ENCODE measurements around the gene SPTAN1. TPM values are rescaled to one million over a fixed set of nuclear protein-coding genes. Genes with fewer than 3 reads are reported as not detected.

SPTAN1 gene
- polyA plus RNA-seq, 2 of the 4 experiments (the other 2 are of a cell fraction): 104 to 122 TPM

DNA sequence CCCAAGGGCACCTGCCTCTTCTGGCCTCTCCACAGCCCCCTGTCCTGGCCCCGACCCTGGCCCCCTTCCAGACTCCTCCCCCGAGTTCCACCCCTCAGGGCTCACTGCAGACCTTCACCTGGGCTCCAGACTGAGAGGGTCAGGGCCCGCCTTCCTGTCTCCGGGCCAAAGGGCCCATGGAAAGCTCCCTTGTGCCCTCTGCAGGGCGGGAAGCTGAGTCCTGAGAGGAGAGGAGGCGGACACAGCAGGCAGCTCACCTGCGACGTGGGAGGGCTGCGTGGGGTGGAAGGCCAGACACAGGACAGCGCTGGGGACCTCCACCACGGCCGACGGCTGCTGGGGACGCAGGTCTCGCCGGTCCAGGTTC lies 83.6 kb downstream of the SPTAN1 start (continued):
- TF ChIP-seq, protein P1, sequence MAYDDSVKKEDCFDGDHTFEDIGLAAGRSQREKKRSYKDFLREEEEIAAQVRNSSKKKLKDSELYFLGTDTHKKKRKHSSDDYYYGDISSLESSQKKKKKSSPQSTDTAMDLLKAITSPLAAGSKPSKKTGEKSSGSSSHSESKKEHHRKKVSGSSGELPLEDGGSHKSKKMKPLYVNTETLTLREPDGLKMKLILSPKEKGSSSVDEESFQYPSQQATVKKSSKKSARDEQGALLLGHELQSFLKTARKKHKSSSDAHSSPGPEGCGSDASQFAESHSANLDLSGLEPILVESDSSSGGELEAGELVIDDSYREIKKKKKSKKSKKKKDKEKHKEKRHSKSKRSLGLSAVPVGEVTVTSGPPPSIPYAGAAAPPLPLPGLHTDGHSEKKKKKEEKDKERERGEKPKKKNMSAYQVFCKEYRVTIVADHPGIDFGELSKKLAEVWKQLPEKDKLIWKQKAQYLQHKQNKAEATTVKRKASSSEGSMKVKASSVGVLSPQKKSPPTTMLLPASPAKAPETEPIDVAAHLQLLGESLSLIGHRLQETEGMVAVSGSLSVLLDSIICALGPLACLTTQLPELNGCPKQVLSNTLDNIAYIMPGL (CRISPR knock-in tag; IDR thresholded peaks at IDR 0.05; ENCODE audit: borderline replicate concordance): no peak
- TF ChIP-seq HES2 (IDR thresholded peaks at IDR 0.05) (no peak), RAD21 (conservative IDR thresholded peaks at IDR 0.05 in 1 of 2, IDR thresholded peaks at IDR 0.05 in 1 of 2) (peak; percentile 60 to 65), RFX5 (IDR thresholded peaks at IDR 0.05) (no peak), PHF8 (IDR thresholded peaks at IDR 0.05; ENCODE audit: borderline replicate concordance, low read depth) (no peak), SREBF2 (IDR thresholded peaks at IDR 0.05) (no peak), NR3C1 (IDR thresholded peaks at IDR 0.05) (no peak), PBX3 (IDR thresholded peaks at IDR 0.05) (no peak), REST (IDR thresholded peaks at IDR 0.05) (no peak), ZSCAN20 (CRISPR knock-in tag; IDR thresholded peaks at IDR 0.05) (no peak), RCOR1 (IDR thresholded peaks at IDR 0.05; ENCODE audit: low read depth, low read length) (no peak), MYC (IDR thresholded peaks at IDR 0.05; ENCODE audit: borderline replicate concordance, low read length) (no peak), FOSL2 (IDR thresholded peaks at IDR 0.05) (no peak), FOSL2 (CRISPR knock-in tag; IDR thresholded peaks at IDR 0.05) (no peak), KDM1A (IDR thresholded peaks at IDR 0.05; ENCODE audit: low read depth) (no peak), HOXA7 (CRISPR knock-in tag; IDR thresholded peaks at IDR 0.05) (no peak), CBX2 (IDR thresholded peaks at IDR 0.05; ENCODE audit: borderline replicate concordance, low read depth) (no peak), TP53 (CRISPR knock-in tag; IDR thresholded peaks at IDR 0.05) (no peak), HDAC2 (IDR thresholded peaks at IDR 0.05) (no peak)
- TF ChIP-seq, protein P2, sequence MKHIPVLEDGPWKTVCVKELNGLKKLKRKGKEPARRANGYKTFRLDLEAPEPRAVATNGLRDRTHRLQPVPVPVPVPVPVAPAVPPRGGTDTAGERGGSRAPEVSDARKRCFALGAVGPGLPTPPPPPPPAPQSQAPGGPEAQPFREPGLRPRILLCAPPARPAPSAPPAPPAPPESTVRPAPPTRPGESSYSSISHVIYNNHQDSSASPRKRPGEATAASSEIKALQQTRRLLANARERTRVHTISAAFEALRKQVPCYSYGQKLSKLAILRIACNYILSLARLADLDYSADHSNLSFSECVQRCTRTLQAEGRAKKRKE (CRISPR knock-in tag; IDR thresholded peaks at IDR 0.05; ENCODE audit: low read depth): no peak
- TF ChIP-seq, protein P3, sequence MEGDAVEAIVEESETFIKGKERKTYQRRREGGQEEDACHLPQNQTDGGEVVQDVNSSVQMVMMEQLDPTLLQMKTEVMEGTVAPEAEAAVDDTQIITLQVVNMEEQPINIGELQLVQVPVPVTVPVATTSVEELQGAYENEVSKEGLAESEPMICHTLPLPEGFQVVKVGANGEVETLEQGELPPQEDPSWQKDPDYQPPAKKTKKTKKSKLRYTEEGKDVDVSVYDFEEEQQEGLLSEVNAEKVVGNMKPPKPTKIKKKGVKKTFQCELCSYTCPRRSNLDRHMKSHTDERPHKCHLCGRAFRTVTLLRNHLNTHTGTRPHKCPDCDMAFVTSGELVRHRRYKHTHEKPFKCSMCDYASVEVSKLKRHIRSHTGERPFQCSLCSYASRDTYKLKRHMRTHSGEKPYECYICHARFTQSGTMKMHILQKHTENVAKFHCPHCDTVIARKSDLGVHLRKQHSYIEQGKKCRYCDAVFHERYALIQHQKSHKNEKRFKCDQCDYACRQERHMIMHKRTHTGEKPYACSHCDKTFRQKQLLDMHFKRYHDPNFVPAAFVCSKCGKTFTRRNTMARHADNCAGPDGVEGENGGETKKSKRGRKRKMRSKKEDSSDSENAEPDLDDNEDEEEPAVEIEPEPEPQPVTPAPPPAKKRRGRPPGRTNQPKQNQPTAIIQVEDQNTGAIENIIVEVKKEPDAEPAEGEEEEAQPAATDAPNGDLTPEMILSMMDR (IDR thresholded peaks at IDR 0.05): peak; percentile 56

Measured in A549 (cell line).